H9 (cell line): ENCODE results near the gene CCIN. TPM values are rescaled to one million over a fixed set of nuclear protein-coding genes. Genes with fewer than 3 reads are reported as not detected.

Source experiments
- DNase-seq: peaks from one replicate; pipeline ENCODE4 v3.0.0-alpha.2; 2017
- H2AFZ ChIP-seq: one replicate; pipeline ENCODE4 v1.6.1; 2013; ENCODE audit warnings: mild to moderate bottlenecking, low read length, control low read depth, moderate library complexity
- H2AK5ac ChIP-seq: 2 replicates; pipeline ENCODE4 v1.6.1; 2013; ENCODE audit warnings: low read length, control low read depth, mixed read lengths; ENCODE audit not compliant: insufficient read length
- H2BK120ac ChIP-seq: one replicate; pipeline ENCODE4 v1.6.1; 2013; ENCODE audit warnings: low read depth, mild to moderate bottlenecking, low read length, control low read depth, inconsistent platforms; ENCODE audit not compliant: poor library complexity, severe bottlenecking
- H2BK12ac ChIP-seq: 2 replicates; pipeline ENCODE4 v1.6.1; 2013; ENCODE audit warnings: low read length, control low read depth, mixed read lengths, low read depth; ENCODE audit not compliant: insufficient read length
- H2BK15ac ChIP-seq: 2 replicates; pipeline ENCODE4 v1.6.1; 2013; ENCODE audit warnings: low read depth, low read length, control low read depth
- H2BK20ac ChIP-seq: one replicate; pipeline ENCODE4 v1.6.1; 2013; ENCODE audit warnings: low read depth, mild to moderate bottlenecking, low read length, control low read depth, inconsistent platforms; ENCODE audit not compliant: poor library complexity, severe bottlenecking
- H2BK5ac ChIP-seq: 2 replicates; pipeline ENCODE4 v1.6.1; 2013; ENCODE audit warnings: low read length, control low read depth, mixed read lengths; ENCODE audit not compliant: insufficient read length
- H3K14ac ChIP-seq: 2 replicates; pipeline ENCODE4 v1.6.1; 2013; ENCODE audit warnings: low read length, control low read depth; ENCODE audit not compliant: insufficient read depth
- H3K18ac ChIP-seq: 2 replicates; pipeline ENCODE4 v1.6.1; 2013; ENCODE audit warnings: low read depth, mild to moderate bottlenecking, mixed read lengths, low read length, control low read depth; ENCODE audit not compliant: insufficient read length
- H3K23ac ChIP-seq: 2 replicates; pipeline ENCODE4 v1.6.1; 2013; ENCODE audit warnings: low read length, control low read depth, mixed read lengths, low read depth; ENCODE audit not compliant: insufficient read length
- H3K23me2 ChIP-seq: 2 replicates; pipeline ENCODE4 v1.6.1; 2013; ENCODE audit warnings: low read depth, mild to moderate bottlenecking, mixed read lengths, low read length, control low read depth; ENCODE audit not compliant: insufficient read length, poor library complexity, severe bottlenecking
- H3K27ac ChIP-seq: 2 replicates; pipeline ENCODE4 v1.5.1; 2013; ENCODE audit warnings: low read length, control low read depth, mixed read lengths, low read depth; ENCODE audit not compliant: insufficient read length
- H3K27me3 ChIP-seq: 2 replicates; pipeline ENCODE4 v1.6.1; 2013; ENCODE audit warnings: low read length, control low read depth, inconsistent platforms; ENCODE audit not compliant: insufficient read depth
- H3K4ac ChIP-seq: 2 replicates; pipeline ENCODE4 v1.6.1; 2013; ENCODE audit warnings: low read depth, mild to moderate bottlenecking, control low read depth, inconsistent platforms, low read length, moderate library complexity
- H3K4me1 ChIP-seq: 2 replicates; pipeline ENCODE4 v1.6.1; 2013; ENCODE audit warnings: low read length, control low read depth, inconsistent platforms; ENCODE audit not compliant: insufficient read depth
- H3K4me2 ChIP-seq: 2 replicates; pipeline ENCODE4 v1.6.1; 2013; ENCODE audit warnings: low read length, control low read depth, mixed read lengths; ENCODE audit not compliant: insufficient read length, insufficient read depth
- H3K56ac ChIP-seq: 2 replicates; pipeline ENCODE4 v1.6.1; 2013; ENCODE audit warnings: low read depth, mild to moderate bottlenecking, mixed read lengths, low read length, control low read depth; ENCODE audit not compliant: insufficient read length
- H3K79me1 ChIP-seq: 2 replicates; pipeline ENCODE4 v1.6.1; 2013; ENCODE audit warnings: low read depth, mild to moderate bottlenecking, moderate library complexity, low read length, control low read depth, inconsistent platforms; ENCODE audit not compliant: insufficient read depth, poor library complexity, severe bottlenecking
- H3K79me2 ChIP-seq: 2 replicates; pipeline ENCODE4 v1.6.1; 2013; ENCODE audit warnings: low read length, control low read depth, inconsistent platforms; ENCODE audit not compliant: insufficient read depth
- H3K9ac ChIP-seq: 2 replicates; pipeline ENCODE4 v1.6.1; 2013; ENCODE audit warnings: low read length, control low read depth, mixed read lengths; ENCODE audit not compliant: insufficient read length; ENCODE audit errors: extremely low read depth
- H3K9me3 ChIP-seq: one replicate; pipeline ENCODE4 v1.6.1; 2013; ENCODE audit warnings: low read depth, low read length, inconsistent platforms; ENCODE audit not compliant: control insufficient read depth
- H3T11ph ChIP-seq: one replicate; pipeline ENCODE4 v1.6.1; 2013; ENCODE audit warnings: mild to moderate bottlenecking, low read length, control low read depth, inconsistent platforms
- H4K20me1 ChIP-seq: one replicate; pipeline ENCODE4 v1.6.1; 2013; ENCODE audit not compliant: control insufficient read depth, insufficient read length, insufficient read depth
- H4K5ac ChIP-seq: 2 replicates; pipeline ENCODE4 v1.6.1; 2013; ENCODE audit warnings: low read depth, mild to moderate bottlenecking, mixed read lengths, low read length, control low read depth; ENCODE audit not compliant: insufficient read length
- H4K8ac ChIP-seq: replicated peaks from 2 replicates; pipeline ENCODE4 v1.6.1; 2013; ENCODE audit warnings: low read length, control low read depth, mixed read lengths, low read depth; ENCODE audit not compliant: insufficient read length
- H4K91ac ChIP-seq: 2 replicates; pipeline ENCODE4 v1.6.1; 2013; ENCODE audit warnings: low read depth, mild to moderate bottlenecking, moderate library complexity, mixed read lengths, low read length, control low read depth; ENCODE audit not compliant: insufficient read length
- H3K27ac Mint-ChIP-seq, 3 experiments: 2 replicates in 2 of 3; 3 replicates in 1 of 3; pipeline ENCODE4 v1.8.0; 2020 to 2021; ENCODE audit warnings: mixed read lengths in 3 of 3, mild to moderate bottlenecking in 1 of 3, moderate library complexity in 1 of 3
- H3K27me3 Mint-ChIP-seq: 2 replicates; pipeline ENCODE4 v1.8.0; 2021; ENCODE audit warnings: low read depth, mild to moderate bottlenecking, moderate library complexity, mixed read lengths
- H3K36me3 Mint-ChIP-seq, 3 experiments: 2 replicates in 2 of 3; 3 replicates in 1 of 3; pipeline ENCODE4 v1.8.0; 2020 to 2021; ENCODE audit warnings: low read depth in 3 of 3, mixed read lengths in 3 of 3; ENCODE audit not compliant: insufficient read depth in 1 of 3
- H3K4me1 Mint-ChIP-seq, 2 experiments: 2 replicates each; pipeline ENCODE4 v1.8.0; 2020; ENCODE audit warnings: mixed read lengths in 2 of 2
- H3K4me3 Mint-ChIP-seq, 2 experiments: 2 replicates in 1 of 2; 3 replicates in 1 of 2; pipeline ENCODE4 v1.8.0; 2020 to 2021; ENCODE audit warnings: mild to moderate bottlenecking in 2 of 2, mixed read lengths in 2 of 2, moderate library complexity in 1 of 2
- H3K9me3 Mint-ChIP-seq, 2 experiments: 2 replicates in 1 of 2; 3 replicates in 1 of 2; pipeline ENCODE4 v1.8.0; 2020; ENCODE audit warnings: mild to moderate bottlenecking in 2 of 2, mixed read lengths in 2 of 2, moderate library complexity in 1 of 2
- CTCF ChIP-seq: fragments of 200-600 bp; sonication (generic); conservative IDR thresholded peaks from 3 replicates; pipeline ENCODE4 v1.8.0; 2021; ENCODE audit warnings: antibody characterized with exemption, mild to moderate bottlenecking
- WGBS: extraction: QIAGEN DNeasy Blood & Tissue Kit; methylation state at CpG from one replicate; pipeline ENCODE4 v1.1.7; 2013; ENCODE audit warnings: missing lambda C conversion rate, low lambda C conversion rate, mixed read lengths; ENCODE audit not compliant: insufficient read length; ENCODE audit errors: extremely low coverage; 5-methylcytosine and 5-hydroxymethylcytosine counted together
- total RNA-seq: library from RNA; stranded (reverse); gene quantifications from 2 replicates; pipeline ENCODE4 v1.2.1, GENCODE V29; 2021

CCIN gene
- total RNA-seq, 1 experiment from 2014 or later: not detected

DNA sequence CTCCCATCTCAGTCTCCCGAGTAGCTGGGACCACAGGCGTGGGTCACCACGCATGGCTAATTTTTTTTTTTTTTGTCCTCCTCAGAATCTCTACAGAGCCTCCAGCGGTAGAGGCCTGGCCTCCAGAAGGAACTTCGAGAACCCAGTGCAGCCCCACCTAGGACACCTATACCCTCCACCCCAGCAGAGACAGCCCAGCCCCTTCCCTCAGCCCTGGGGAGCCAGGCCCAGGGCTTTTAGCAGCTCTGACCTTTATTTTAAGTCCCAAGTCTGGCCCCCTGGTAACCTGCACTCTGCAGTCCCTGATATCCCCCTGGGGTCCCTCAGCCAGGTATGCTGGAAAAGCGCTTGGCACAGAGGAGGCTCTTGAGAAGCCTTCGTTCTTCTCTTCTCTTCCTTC is 27.4 kb upstream of the CCIN start:
- Histone ChIP-seq H3K56ac (no peak overlapping the region), H2BK120ac (no peak overlapping the region), H3K79me2 (no peaks in the 10 kb centered on the region), H3K9ac (no peak overlapping the region), H3K23ac (no peak overlapping the region), H4K5ac (no peak overlapping the region), H3K4ac (no peak overlapping the region), H3K4me1 (no peaks in the 10 kb centered on the region), H3T11ph (no peak overlapping the region), H2AK5ac (no peak overlapping the region), H2BK5ac (no peak overlapping the region), H3K27me3 (peaks cover 20% of the 10 kb centered on the region), H2BK12ac (no peak overlapping the region), H3K79me1 (no peaks in the 10 kb centered on the region), H4K20me1 (no peaks in the 10 kb centered on the region), H3K9me3 (no peaks in the 10 kb centered on the region), H4K8ac (no peak overlapping the region), H3K18ac (no peak overlapping the region), H4K91ac (no peak overlapping the region), H3K23me2 (peaks cover 6% of the 10 kb centered on the region), H2BK20ac (no peak overlapping the region), H3K4me2 (no peak overlapping the region), H2BK15ac (no peak overlapping the region), H2AFZ (no peak overlapping the region), H3K14ac (no peak overlapping the region), H3K27ac (no peak overlapping the region)
- peaks cover 9 to 15% (median 14%) of the 10 kb centered on the region in 3 experiments; a peak in 6 of 7 replicates for H3K36me3 Mint-ChIP-seq
- H3K4me3 Mint-ChIP-seq: no peak overlapping the region
- no peak overlapping the region for H3K27ac Mint-ChIP-seq
- DNase-seq: no peak
- no peak for TF ChIP-seq CTCF
- peaks cover 13 to 14% of the 10 kb centered on the region in 2 experiments for H3K9me3 Mint-ChIP-seq
- H3K4me1 Mint-ChIP-seq: peaks cover 10 to 18% of the 10 kb centered on the region in 2 experiments
- no CpG with 5 or more reads among the region's 7 CpGs for WGBS
- H3K27me3 Mint-ChIP-seq: peaks cover 67% of the 10 kb centered on the region
